Medulla oblongata (tissue), 1 donor: ENCODE results near the gene LTBP1.
A peak's percentile ranks its signal among the peaks of the same experiment; 100 is the strongest.
"Not testable (repeated sequence)": the region's sequence is repeated elsewhere in the genome, so short reads cannot be mapped to it uniquely, and the experiment has no call there.

Experiments
- DNase-seq: peaks from one replicate; pipeline ENCODE4 v3.0.0-alpha.2; 2015; ENCODE audit errors: extremely low spot score

Gene LTBP1

GRCh38 chr2:33344230-33344629 is 397.5 kb downstream of the LTBP1 start:
- DNase-seq: no peak

GRCh38 chr2:33347856-33348255 is 401.1 kb downstream of the LTBP1 start:
- DNase-seq: no peak

GRCh38 chr2:33350632-33351031 is 403.9 kb downstream of the LTBP1 start:
- DNase-seq: no peak

GRCh38 chr2:33351781-33352180 is 405.0 kb downstream of the LTBP1 start:
- no peak for DNase-seq

GRCh38 chr2:33354981-33355380 is 408.2 kb downstream of the LTBP1 start:
- no peak for DNase-seq

- no peak for DNase-seq
These were observed 412.1 kb downstream of the LTBP1 start for GRCh38 chr2:33358878-33359277.

GRCh38 chr2:33363325-33364298 is 416.9 kb downstream of the LTBP1 start:
- no peak for DNase-seq

GRCh38 chr2:33365264-33365970 is 418.7 kb downstream of the LTBP1 start:
- no peak for DNase-seq

- DNase-seq: peak; percentile 59
These were observed 419.7 kb downstream of the LTBP1 start for GRCh38 chr2:33366473-33366872.

GRCh38 chr2:33368524-33368923 is 421.8 kb downstream of the LTBP1 start:
- not testable (repeated sequence) for DNase-seq

GRCh38 chr2:33369191-33369590 is 422.4 kb downstream of the LTBP1 start:
- no peak for DNase-seq

- DNase-seq: no peak
These were observed 424.0 kb downstream of the LTBP1 start for GRCh38 chr2:33370636-33371265.

- peak; percentile 64 for DNase-seq
These were observed 424.7 kb downstream of the LTBP1 start for GRCh38 chr2:33371304-33372090.

- DNase-seq: peak; percentile 76
These were observed 426.3 kb downstream of the LTBP1 start for GRCh38 chr2:33372940-33373553.

GRCh38 chr2:33373986-33374385 is 427.2 kb downstream of the LTBP1 start:
- no peak for DNase-seq

- no peak for DNase-seq
These were observed 428.3 kb downstream of the LTBP1 start for GRCh38 chr2:33375054-33375453.

GRCh38 chr2:33377048-33377447 is 430.3 kb downstream of the LTBP1 start:
- DNase-seq: no peak

GRCh38 chr2:33378556-33379210 is 431.9 kb downstream of the LTBP1 start:
- peak; percentile 87 for DNase-seq

- DNase-seq: no peak
These were observed 433.4 kb downstream of the LTBP1 start for GRCh38 chr2:33380001-33380609.

GRCh38 chr2:33380719-33381118 is 434.0 kb downstream of the LTBP1 start:
- no peak for DNase-seq
